DOHH2 (cell line): Measurements from ENCODE around the gene OBSCN.

ENCODE experiments used
- EZH2phosphoT487 ChIP-seq: fragments of 200-600 bp; sonication (generic); IDR thresholded peaks from 2 replicates; pipeline ENCODE4 v1.6.1; 2017; ENCODE audit warnings: borderline replicate concordance, mild to moderate bottlenecking, antibody characterized with exemption, low read length, moderate library complexity, mixed read lengths
- TF ChIP-seq, protein P1 (sequence below): fragments of 200-600 bp; sonication (generic); IDR thresholded peaks from one replicate; pipeline ENCODE4 v1.5.1; 2014; ENCODE audit warnings: antibody characterized with exemption, mild to moderate bottlenecking, low read depth, low read length; ENCODE audit not compliant: poor library complexity, severe bottlenecking

DNA sequence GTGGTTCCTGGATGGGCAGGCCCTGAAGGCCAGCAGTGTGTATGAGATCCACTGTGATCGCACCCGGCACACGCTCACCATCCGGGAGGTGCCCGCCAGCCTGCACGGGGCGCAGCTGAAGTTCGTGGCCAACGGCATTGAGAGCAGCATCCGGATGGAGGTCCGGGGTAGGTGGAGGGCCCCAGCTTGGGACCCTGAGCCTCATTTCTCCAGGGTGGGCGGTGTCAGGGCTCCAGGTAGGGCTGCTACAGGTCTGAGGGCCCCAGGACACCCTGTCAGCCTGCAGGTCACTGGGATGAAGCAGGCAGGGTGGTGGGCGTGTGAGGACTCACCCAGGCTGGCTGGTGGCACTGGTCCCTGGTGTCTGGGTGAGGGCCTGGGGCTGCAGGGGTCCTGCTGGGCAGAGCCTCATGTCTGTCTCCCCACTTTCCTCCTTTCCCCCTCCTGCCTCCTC lies 7.8 kb downstream of the OBSCN start:
- TF ChIP-seq, protein P1, sequence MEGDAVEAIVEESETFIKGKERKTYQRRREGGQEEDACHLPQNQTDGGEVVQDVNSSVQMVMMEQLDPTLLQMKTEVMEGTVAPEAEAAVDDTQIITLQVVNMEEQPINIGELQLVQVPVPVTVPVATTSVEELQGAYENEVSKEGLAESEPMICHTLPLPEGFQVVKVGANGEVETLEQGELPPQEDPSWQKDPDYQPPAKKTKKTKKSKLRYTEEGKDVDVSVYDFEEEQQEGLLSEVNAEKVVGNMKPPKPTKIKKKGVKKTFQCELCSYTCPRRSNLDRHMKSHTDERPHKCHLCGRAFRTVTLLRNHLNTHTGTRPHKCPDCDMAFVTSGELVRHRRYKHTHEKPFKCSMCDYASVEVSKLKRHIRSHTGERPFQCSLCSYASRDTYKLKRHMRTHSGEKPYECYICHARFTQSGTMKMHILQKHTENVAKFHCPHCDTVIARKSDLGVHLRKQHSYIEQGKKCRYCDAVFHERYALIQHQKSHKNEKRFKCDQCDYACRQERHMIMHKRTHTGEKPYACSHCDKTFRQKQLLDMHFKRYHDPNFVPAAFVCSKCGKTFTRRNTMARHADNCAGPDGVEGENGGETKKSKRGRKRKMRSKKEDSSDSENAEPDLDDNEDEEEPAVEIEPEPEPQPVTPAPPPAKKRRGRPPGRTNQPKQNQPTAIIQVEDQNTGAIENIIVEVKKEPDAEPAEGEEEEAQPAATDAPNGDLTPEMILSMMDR: no peak
- no peak for TF ChIP-seq EZH2phosphoT487
